Measurements from ENCODE around the gene NTN5. TPM values are rescaled to one million over a fixed set of nuclear protein-coding genes. Genes with fewer than 3 reads are reported as not detected.

NTN5 gene
- total and polyA plus RNA-seq, 9 of the 15 experiments (the other 6 are each of a cell fraction or from before 2014, with no cell fraction given) = not detected

GRCh38 chr19:48638831-48639381 lies 33.9 kb downstream of the NTN5 start (continued):
- TF ChIP-seq, protein P1, sequence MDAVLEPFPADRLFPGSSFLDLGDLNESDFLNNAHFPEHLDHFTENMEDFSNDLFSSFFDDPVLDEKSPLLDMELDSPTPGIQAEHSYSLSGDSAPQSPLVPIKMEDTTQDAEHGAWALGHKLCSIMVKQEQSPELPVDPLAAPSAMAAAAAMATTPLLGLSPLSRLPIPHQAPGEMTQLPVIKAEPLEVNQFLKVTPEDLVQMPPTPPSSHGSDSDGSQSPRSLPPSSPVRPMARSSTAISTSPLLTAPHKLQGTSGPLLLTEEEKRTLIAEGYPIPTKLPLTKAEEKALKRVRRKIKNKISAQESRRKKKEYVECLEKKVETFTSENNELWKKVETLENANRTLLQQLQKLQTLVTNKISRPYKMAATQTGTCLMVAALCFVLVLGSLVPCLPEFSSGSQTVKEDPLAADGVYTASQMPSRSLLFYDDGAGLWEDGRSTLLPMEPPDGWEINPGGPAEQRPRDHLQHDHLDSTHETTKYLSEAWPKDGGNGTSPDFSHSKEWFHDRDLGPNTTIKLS (IDR thresholded peaks at IDR 0.05; ENCODE audit: borderline replicate concordance, low read depth) = 0 out of 2 replicates have a peak, but pooled peaks have one; percentile 9
- peak; percentile 33; the same call in 1 of the 2 replicates for TF ChIP-seq PHF8 (IDR thresholded peaks at IDR 0.05; ENCODE audit: borderline replicate concordance, low read length)
- no peak for TF ChIP-seq RBM22 (IDR thresholded peaks at IDR 0.05; ENCODE audit: low read depth, low read length, poor library complexity, severe bottlenecking)
- no peak for TF ChIP-seq ZBTB5 (IDR thresholded peaks at IDR 0.05)
- TF ChIP-seq HDGF (IDR thresholded peaks at IDR 0.05) = 0 out of 2 replicates have a peak, but pooled peaks have one; percentile 2
- TF ChIP-seq LEF1 (IDR thresholded peaks at IDR 0.05) = 0 out of 2 replicates have a peak, but pooled peaks have one; percentile 5
- peak; percentile 68; the same call in 1 of the 2 replicates for TF ChIP-seq FOXP1 (CRISPR knock-in tag; IDR thresholded peaks at IDR 0.05)
- TF ChIP-seq KDM2B (CRISPR knock-in tag; IDR thresholded peaks at IDR 0.05) = no peak
- 0 out of 2 replicates have a peak, but pooled peaks have one; percentile 1 for TF ChIP-seq SMARCA4 (IDR thresholded peaks at IDR 0.05)
